GM21528 (cell line): ENCODE data around the gene AQP6.

Source experiments
- ATAC-seq: cut with Tn5 transposase; IDR thresholded peaks from one replicate; pipeline ENCODE4 v1.9.1; 2021; ENCODE audit warnings: mild to moderate bottlenecking, moderate library complexity; ENCODE audit not compliant: unreplicated experiment, low FRiP score

AQP6 gene

DNA sequence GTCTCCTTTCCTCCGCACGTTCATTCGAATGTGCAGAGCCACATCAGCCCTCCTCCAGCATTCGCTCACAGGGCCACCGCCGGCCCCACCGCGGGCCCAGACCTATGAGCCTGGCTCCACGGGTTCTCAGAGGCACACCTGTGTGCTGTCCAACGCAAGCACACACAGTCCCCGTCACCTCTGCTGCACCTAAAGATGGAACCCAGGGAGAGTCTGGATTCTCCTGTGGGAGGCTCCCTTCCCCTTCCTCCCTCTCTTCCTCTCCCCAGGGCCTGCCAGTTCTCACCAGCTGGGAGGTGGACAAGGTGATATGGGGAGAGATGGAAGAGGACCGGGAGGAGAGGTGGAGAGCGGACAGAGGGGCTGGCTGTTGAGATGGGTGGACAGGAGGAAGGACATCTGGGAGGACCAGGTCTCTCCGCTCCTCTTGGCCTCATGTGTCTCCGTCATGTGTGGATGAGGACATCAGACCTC, 4.9 kb upstream of the AQP6 start:
- ATAC-seq: no peak

DNA sequence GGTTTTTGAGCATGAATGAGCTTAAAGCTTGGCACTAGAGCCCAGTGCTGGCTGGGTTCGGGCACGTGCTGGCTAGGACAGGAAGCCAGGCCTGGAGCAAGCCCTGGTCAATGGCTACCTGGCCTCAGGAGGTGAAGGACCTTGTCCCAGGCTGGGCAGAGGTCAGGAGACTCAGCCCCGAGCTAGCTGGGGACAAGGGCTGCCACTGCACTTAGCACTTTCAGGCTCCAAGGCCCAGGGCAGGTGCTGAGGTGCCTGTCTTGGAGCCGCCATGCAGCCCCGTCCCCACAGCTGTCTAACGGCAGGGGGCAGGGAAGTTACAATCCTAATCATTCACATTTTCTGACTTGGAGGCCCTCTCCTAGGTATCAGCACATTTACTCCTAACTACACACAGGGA, 4.3 kb upstream of the AQP6 start:
- no peak for ATAC-seq

DNA sequence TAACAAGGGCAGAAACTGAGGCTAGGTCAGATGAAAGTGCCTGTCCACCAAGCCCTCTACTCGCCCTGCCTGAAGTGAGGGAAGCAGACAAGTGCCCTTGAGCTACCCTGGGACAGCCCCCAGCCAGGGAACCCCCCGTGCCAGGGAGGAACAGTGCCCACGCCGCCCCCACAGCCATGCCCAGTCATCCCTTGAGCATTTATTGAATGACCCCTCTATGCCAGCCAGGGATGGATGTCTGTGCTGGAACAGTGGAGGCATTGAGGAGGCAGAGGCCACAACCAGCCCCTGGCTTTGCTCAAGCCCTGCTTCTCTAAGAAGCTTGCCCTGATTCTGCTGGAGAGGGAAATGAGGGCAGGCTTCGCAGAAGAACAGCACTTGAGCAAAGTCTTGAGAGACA, 3.7 kb upstream of the AQP6 start:
- ATAC-seq: no peak

DNA sequence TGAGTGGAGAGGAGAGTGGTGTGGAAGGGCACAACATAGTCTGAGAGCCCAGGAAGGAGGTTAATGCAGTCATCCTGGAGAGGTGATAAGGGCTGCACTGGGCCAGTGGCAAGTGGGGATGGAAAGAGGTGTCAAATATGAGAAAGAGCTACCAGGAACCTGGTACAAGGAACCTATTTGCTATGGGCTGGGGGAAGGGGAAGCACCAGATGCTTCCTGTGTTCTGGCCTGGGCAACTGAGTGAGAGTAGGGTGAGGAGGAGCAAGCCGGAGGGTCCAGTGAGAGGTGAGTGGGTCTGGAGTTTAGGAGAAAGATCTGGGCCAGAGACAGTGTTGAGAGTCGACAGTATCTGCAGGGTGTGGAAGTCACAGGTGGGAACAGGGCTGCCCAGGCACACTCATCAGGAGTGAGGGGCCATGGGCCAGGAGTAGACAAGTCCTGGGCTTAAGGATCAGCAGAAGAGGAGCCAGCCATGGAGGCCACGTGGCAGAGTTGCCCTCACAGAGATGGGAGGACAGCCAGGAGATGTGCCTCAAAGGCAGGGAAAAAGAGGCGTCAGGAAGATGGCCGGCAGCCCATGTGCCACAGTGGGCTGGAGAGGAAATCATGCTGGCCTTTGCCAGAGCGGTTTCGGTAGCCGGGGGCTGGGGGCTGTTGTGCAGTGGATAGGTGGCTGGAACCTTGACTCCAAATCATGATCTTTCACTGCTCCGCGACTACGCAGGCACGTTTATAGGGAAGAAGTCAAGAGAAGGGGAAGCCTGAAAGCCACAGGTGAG, 2.9 kb upstream of the AQP6 start:
- no peak for ATAC-seq

DNA sequence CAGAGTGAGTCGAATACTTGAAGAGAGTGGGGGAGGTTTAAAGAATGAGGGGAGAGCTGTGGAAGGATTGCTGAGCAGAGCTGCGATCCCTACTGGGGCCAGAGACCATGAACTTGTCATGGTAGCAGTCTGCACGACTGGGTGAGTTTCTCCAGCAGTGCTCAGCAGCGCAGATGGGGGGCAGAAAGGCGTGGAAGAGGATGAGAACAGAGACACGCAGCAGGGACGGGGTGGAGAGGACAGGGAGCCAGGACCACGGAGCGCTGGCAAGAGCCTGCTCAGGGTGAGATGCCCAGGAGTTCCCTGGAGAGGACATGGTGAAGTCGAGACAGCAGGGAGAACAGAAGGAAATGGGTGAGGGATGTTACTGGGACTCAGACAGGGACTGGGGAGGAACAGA, 2.1 kb upstream of the AQP6 start:
- no peak for ATAC-seq

DNA sequence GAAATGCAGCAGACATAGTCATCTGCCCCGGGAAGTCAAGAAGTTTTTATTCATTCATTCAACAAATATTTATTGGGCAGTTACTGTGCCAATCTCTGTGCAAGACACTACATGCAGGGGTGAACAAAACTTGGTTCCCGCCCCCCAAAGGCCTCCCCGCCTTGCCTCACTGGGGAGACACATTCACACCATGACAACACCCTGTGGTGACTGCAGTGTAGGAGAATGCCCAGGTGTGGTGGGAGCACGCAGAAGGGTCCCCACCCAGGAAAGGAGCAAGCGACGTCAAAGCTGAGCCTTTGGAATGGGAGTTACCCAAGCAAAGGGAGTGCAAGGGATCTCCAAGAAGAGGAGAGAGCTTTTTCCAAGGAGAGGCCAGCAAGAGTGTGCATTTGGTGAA, 1.6 kb upstream of the AQP6 start:
- no peak for ATAC-seq

DNA sequence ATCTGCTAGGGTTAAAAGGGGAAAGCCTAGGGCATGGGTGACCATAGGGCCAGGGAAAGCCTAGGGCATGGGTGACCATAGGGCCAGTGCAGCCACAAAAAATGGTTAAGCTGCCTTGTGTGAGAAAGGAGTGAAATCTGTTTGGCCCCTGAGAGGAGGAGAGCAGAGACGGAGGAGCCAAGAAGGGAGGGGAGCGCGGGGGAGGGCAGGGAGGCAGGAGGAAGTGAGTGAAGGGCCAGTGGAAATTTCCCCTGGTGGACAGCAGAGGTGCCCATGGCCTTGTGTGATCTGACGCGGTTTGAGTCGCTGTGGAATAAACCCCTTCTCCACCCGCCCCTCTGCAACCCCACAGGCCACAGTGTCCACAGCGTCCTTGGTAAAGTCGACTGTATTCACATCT, 618 bp upstream of the AQP6 start:
- ATAC-seq: no peak

DNA sequence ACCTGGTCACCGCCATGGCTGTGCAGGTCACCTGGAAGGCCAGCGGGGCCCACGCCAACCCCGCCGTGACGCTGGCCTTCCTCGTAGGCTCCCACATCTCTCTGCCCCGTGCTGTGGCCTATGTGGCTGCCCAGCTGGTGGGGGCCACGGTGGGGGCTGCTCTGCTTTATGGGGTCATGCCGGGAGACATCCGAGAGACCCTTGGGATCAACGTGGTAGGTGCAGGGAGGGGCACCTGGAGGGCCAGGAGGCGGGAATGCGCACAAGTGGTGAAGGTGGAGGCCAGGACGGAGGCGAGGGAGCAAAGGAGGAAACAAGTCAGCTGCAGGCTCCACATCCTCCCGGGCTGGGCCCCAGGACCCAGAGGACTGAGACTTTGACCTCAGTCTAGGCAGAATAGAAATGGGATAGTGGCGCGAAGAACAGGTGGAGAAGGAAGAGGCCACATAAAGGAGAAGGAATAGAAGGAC, 649 bp downstream of the AQP6 start:
- no peak for ATAC-seq

DNA sequence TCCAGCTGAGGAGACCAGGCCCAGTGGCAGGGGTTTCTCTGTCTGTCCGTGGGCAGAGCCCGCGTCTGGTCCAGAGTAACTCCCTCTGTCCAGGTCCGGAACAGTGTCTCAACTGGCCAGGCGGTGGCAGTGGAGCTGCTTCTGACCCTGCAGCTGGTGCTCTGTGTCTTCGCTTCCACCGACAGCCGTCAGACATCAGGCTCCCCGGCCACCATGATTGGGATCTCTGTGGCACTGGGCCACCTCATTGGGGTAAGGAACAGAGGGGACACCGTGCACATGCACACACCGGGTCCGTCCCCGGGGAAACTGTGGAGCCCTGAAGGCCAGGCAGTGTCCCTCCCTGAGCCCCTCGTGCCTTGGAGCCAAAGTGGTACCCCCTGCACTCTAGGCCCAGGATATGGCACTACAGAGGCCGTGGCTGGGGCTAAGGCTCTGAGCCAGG, 1.5 kb downstream of the AQP6 start:
- ATAC-seq: no peak

DNA sequence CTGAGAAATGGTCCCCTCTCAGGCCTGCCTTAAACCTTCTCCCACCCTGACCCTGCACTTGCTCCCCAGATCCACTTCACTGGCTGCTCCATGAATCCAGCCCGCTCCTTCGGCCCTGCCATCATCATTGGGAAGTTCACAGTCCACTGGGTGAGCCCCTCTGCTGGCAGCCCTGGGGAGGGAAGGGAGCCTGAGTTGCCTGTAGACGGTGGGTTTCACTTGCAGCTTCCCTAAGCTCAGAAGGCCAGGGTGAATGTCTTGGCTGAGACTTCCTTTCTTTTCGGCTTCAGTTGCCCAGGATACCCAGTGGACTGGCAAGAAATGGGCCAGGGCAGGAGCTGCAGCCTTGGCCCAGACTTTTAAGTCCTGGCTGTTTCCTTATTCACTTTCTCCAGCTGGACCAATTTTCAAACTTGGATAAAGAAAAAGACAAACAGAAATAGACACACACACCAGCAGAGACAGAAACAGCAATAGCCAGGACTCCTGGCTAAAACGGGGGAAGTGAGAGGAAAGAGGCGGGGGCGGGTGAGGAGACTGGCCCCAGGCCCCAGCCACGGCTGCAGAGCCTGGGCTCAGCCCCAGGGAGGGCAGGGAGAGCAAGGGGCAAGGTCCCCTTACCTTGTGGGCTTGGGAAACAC, 2.0 kb downstream of the AQP6 start:
- ATAC-seq: no peak

DNA sequence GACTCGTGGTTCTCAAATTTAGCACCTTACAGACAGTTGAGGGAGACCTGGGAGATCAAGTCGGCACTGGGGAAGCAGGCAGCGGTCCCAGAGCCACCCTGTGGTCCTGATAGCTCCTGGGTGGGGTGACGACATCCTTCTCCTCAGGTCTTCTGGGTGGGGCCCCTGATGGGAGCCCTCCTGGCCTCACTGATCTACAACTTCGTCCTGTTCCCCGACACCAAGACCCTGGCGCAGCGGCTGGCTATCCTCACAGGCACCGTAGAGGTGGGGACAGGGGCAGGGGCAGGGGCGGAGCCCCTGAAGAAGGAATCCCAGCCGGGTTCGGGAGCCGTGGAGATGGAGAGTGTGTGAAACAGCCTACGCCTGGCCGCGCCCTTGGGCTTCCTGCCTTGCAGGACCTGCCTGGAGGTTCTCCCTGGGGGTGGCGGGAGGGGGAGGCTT, 2.6 kb downstream of the AQP6 start:
- no peak for ATAC-seq

DNA sequence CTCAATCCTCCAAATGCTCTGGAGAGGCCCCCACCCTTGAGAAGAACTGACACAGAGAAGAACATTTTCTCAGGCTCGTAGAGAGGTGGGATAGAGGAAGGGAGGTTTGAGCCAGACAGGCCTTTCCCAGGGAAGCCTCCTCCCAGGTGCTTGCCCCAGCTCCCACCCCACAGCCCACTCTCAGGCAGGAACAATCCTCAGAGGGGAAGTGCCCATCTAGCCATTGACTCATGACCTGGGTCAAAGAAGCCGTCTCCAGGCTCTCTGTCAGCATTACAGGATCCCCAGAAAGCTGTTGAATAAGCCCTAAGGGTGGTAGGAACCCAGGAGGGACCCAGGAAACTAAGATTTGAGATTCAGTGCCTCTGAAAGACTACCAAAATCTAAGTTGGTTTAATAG, 3.8 kb downstream of the AQP6 start:
- ATAC-seq: no peak

DNA sequence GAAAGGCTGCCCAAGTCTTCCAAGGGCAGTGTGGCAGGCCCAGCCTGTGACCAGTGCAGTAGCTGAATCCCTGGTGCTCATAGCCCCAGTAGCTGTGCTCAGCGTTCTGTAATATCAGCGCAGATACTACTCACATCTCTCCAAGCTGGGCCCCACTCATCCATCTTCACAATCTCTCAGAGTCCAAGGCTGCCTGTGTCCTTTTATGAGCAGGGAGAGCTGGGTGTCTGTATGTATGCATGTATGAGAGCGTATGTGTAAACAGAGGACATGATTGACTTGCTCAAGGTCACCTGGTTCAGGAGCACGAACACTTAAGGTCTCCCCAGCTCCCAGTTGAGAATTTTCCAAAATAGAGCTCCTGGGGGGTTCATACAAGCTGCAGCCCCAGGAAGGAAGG, 5.4 kb downstream of the AQP6 start:
- no peak for ATAC-seq

DNA sequence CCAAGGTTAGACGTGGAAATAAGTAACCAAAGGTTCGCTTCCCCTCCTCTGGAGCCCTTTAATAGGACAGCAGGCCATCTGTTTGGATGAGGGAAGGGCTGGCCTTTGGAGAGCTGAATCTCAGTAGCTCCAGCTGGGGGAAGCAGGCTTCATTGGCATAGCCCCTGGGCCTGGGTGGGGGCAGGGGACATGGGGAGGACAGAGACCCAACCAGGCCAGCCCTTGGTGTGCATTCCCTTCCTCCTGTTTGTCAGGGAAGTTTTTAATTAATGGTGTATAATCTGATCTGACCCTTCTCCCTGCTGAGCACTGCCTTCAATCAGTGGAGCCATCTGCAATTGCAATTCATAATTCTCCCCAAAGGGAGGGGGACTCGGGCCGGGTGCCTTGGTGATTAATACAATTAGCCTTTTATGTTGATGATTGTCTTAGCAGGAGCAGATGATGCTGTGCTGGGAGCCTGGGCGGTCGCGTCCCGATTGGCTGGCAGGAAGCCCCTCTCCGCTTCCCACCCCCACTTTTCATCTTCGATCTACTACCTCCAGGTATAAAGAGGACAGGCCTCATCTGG, 6.4 kb downstream of the AQP6 start:
- no peak for ATAC-seq

DNA sequence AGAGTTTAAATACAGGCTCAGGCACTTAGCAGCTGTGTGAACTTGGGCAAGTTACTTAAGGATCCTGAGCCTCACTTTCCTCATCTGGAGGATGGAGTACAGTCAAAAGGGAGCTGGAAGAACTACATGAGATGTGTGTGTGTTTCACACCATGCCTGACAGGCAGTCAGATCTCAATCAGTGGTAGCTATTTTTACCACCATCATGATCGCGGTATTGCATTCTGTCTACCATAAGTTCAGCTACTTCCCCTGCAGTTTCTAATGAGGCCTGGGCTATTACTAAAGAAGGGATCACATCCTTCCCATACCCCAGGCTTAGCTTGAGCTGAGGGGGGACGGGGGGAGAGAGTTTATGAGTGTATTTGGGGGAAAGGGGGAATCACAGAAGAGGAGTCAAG, 7.0 kb downstream of the AQP6 start:
- ATAC-seq: no peak

DNA sequence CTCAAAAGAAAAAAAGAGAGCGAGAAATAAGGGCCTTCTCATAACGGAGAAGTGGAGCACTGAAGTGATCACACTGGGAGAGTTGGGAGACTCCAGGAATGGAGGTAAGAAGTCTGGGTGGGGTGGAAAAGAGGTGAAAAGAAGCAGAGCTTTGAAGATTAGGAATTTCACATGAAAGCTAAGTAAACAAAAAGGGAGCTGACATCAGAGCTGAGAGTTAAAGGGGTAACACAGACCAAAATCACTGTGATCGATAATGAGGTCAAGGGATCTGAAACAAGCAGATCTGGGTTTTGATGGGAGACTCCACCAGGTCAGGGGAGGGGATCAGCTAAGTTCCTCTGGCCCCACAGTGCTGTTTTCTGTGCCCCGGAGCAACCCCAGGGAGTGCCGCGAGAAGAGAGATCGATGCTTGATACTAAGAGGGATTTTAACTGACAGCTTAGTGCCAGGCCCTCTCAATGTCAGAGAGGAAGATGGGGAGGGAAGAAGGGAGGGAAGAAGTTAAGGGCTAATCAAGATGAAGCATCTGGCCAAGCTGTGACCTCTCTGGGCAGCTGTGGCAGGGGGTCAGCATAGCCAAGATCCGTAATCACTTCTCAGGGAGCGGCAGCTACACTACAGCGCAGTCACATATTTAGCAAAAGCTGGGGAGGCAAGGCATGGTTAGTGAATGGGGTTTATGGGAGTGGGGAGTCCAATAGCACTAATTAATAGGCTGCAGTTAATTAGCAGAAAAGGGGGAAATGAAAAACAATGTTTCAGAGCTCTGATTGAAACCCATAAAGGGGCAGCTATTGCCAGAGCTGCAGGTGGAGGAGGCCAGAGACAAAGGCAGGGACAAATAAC, 8.0 kb downstream of the AQP6 start:
- ATAC-seq: no peak

DNA sequence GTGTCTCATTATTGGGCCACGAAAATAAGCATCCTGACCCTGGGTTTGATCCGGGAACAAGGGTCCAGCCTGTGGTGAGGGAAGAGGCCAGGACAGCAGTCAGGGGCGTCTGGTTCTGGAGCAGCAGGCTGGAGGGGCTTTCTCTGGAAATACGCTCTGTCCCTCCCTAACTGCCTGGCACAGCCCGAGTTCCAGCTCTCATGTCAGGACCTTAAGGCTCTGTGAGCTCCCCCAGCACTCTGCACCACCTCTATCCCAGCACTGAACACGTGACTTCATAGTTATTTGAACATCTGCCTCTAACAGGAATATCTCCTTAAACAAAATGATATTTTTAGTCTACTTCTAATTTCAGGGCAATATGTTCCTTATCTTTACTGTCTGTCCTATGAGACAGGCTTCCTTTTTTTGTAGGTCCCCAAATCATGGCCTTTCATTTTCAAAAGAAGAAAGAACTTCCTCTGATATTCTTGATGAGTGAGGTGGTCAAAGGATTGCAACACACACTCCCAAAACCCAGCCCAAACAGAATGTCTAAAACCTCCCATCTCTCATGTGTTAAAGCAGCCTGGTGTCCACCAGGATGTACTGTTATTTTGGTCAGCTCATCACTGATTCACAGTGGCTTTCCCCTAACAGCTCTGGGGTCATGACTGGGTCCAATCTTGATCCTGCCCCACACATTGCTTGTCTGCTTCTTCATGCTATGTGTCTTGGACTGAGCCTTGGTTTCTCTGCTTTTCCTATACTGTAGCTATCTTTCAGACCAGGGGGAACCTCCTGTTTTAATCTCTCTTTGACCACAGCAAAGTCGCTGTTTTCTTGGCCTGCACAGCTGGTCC, 9.7 kb downstream of the AQP6 start:
- ATAC-seq: no peak

DNA sequence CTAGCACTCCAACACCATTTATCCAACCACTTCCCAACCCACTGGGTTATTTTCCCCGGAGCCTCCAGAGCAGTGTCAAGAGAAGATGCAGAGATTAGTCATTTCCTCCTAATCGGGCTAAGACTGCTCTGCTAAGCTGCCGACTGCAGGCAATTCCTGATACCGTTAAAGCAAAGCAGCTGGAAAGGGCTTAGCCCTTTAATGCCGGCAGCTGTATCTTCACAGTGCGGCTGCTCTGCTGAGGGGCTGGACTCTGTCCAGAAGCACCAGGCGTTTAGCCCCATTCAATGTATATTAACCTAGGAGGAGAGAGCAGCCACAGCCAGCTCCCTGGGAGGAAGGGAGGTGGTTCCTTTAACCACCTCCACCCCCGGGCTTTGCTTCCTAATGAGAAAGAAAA, 11.1 kb downstream of the AQP6 start:
- ATAC-seq: no peak

DNA sequence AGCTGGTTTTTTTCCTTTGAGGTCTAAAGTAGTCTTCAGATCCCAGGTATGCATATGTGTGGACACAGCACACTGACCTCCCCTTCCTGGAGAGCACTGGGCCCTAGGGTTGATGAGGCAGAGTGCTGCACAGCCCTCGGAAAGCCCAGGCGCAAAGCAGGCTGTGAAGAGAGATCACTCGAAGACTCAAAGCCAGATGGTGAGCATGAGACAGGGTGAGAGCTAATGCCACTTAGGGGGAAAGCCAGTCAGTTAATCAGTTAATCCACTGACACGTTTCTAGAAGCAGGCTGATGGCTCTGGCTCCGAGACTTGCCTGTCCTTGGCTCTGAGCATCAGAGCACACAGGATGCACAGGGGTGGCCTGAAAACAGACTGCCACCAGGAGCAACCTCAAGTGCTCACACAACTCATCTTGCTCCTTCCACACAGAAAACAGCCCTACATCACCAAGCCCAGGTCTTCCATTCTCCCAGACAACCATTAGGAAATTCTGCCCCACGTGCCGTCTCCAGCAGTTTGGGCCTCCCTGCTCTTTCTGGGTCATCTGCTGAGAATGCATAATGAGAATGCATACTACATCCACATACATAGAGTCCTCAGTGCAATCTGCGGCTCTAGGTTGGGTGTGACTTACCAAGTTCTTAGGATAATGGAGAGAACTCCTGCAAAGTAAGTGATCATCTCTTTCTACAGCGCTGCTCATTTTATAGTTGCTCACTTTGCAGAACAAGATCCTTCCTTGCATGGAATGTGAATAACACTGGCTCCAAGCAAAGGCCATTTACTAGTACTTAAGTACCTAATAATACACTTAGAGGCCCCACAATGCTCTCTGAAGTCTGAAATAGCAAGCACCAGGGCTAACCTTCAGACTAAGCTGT, 12.0 kb downstream of the AQP6 start:
- no peak for ATAC-seq
